SK-N-SH (cell line): ENCODE results near the gene TECPR1. TPM values are rescaled to one million over a fixed set of nuclear protein-coding genes. Genes with fewer than 3 reads are reported as not detected.

Experiments
- CTCF ChIA-PET: fragments of 300-600, 350-600 bp; formaldehyde crosslinking; extraction: SDS; loops from one replicate; lab custom pipeline; 2021; lab: Yijun Ruan, JAX
- POLR2A ChIA-PET: fragments of 350-600 bp; sonication (Branson Sonifier 250); formaldehyde crosslinking; extraction: SDS; loops from one replicate; lab custom pipeline; 2020; ENCODE audit warnings: antibody characterized with exemption, inconsistent platforms; lab: Yijun Ruan, JAX
- DNase-seq: peaks from one replicate; pipeline ENCODE4 v3.0.0; 2012
- H2AFZ ChIP-seq: fragments of 200-600 bp; sonication (generic); 2 replicates; pipeline ENCODE4 v1.8.1; 2016; ENCODE audit warnings: antibody characterized with exemption, mild to moderate bottlenecking, low read depth
- H3F3A ChIP-seq: fragments of 200-600 bp; sonication (generic); replicated peaks from 2 replicates; pipeline ENCODE3; 2016; ENCODE audit warnings: antibody characterized with exemption, mild to moderate bottlenecking; ENCODE audit not compliant: insufficient read depth
- H3K27ac ChIP-seq, 2 experiments: fragments of 200-500 bp in 1 of 2; fragments of 200-600 bp in 1 of 2; sonication (Bioruptor generic) in 1 of 2; sonication (generic), shearing (Covaris generic) in 1 of 2; 2 replicates each; pipeline versions ENCODE4 v1.5.1 to v1.6.1; 2014 to 2016; ENCODE audit warnings: low read depth in 2 of 2, inconsistent platforms in 1 of 2, low read length in 1 of 2, mild to moderate bottlenecking in 1 of 2, mixed read lengths in 1 of 2
- H3K27me3 ChIP-seq: fragments of 200-600 bp; sonication (generic), shearing (Covaris generic); 2 replicates; pipeline ENCODE4 v1.6.1; 2016; ENCODE audit warnings: mixed run types; ENCODE audit not compliant: insufficient read depth
- H3K36me3 ChIP-seq, 2 experiments: fragments of 200-500 bp in 1 of 2; fragments of 200-600 bp in 1 of 2; sonication (Bioruptor generic) in 1 of 2; sonication (generic) in 1 of 2; replicated peaks in 1 of 2; 2 replicates each; pipeline versions ENCODE3 to v1.5.1; 2014 to 2016; ENCODE audit warnings: low read length in 1 of 2, mild to moderate bottlenecking in 1 of 2; ENCODE audit not compliant: insufficient read depth in 2 of 2, control insufficient read depth in 1 of 2
- H3K4me1 ChIP-seq, 2 experiments: fragments of 200-500 bp in 1 of 2; fragments of 200-600 bp in 1 of 2; sonication (Bioruptor generic) in 1 of 2; sonication (generic), shearing (Covaris generic) in 1 of 2; 2 replicates each; pipeline versions ENCODE4 v1.5.1 to v1.6.1; 2014 to 2016; ENCODE audit warnings: low read depth in 1 of 2, low read length in 1 of 2, mixed run types in 1 of 2; ENCODE audit not compliant: insufficient read depth in 2 of 2, control insufficient read depth in 1 of 2
- H3K4me2 ChIP-seq: fragments of 200-600 bp; sonication (generic), shearing (Covaris generic); 2 replicates; pipeline ENCODE4 v1.6.1; 2017; ENCODE audit warnings: mixed run types
- H3K4me3 ChIP-seq, 2 experiments: fragments of 200-500 bp in 1 of 2; fragments of 200-600 bp in 1 of 2; sonication (Bioruptor generic) in 1 of 2; sonication (generic), shearing (Covaris generic) in 1 of 2; 2 replicates each; pipeline versions ENCODE4 v1.5.1 to v1.8.1; 2014 to 2016; ENCODE audit warnings: low read depth in 2 of 2, inconsistent platforms in 1 of 2, low read length in 1 of 2, mild to moderate bottlenecking in 1 of 2, mixed read lengths in 1 of 2, moderate library complexity in 1 of 2
- H3K79me2 ChIP-seq: fragments of 200-600 bp; sonication (generic); 2 replicates; pipeline ENCODE4 v1.8.1; 2017; ENCODE audit warnings: mild to moderate bottlenecking; ENCODE audit not compliant: insufficient read depth
- H3K9ac ChIP-seq: fragments of 200-600 bp; sonication (generic); 2 replicates; pipeline ENCODE4 v1.6.1; 2017; ENCODE audit warnings: mixed run types
- H3K9me2 ChIP-seq: fragments of 200-600 bp; sonication (generic); 2 replicates; pipeline ENCODE4 v1.6.1; 2017; ENCODE audit warnings: mixed run types
- H3K9me3 ChIP-seq: fragments of 200-600 bp; sonication (generic); 2 replicates; pipeline ENCODE4 v1.6.1; 2017; ENCODE audit warnings: mixed run types, mild to moderate bottlenecking, moderate library complexity
- H4K20me1 ChIP-seq: fragments of 200-600 bp; sonication (generic); 2 replicates; pipeline ENCODE4 v1.6.1; 2017; ENCODE audit warnings: mild to moderate bottlenecking, mixed run types; ENCODE audit not compliant: insufficient read depth
- CHD2 ChIP-seq: fragments of 150-350 bp; IDR thresholded peaks from 2 replicates; pipeline ENCODE4 v1.6.1; 2018; ENCODE audit warnings: low read length; ENCODE audit not compliant: partially characterized antibody
- FOSL2 ChIP-seq: IDR thresholded peaks from 2 replicates; pipeline ENCODE4 v1.4.0; 2012; ENCODE audit warnings: low read depth, mild to moderate bottlenecking, moderate library complexity, borderline replicate concordance
- FOXJ3 ChIP-seq: sonication (generic); formaldehyde crosslinking; IDR thresholded peaks from 2 replicates; pipeline ENCODE4 v1.5.1; 2020; ENCODE audit warnings: mild to moderate bottlenecking, missing genetic modification reagents
- MXI1 ChIP-seq: IDR thresholded peaks from 2 replicates; pipeline ENCODE4 v1.6.1; 2012; ENCODE audit warnings: mild to moderate bottlenecking, low read depth, low read length, improper control_type of control experiment
- NFIC ChIP-seq: IDR thresholded peaks from 2 replicates; pipeline ENCODE4 v1.4.0; 2012; ENCODE audit warnings: borderline replicate concordance
- RFX5 ChIP-seq: IDR thresholded peaks from 2 replicates; pipeline ENCODE4 v1.6.1; 2012; ENCODE audit warnings: mild to moderate bottlenecking, improper control_type of control experiment, low read length
- SIN3A ChIP-seq: IDR thresholded peaks from 2 replicates; pipeline ENCODE4 v1.6.1; 2012; ENCODE audit warnings: low read depth, mild to moderate bottlenecking, low read length, moderate library complexity, borderline replicate concordance
- SMC3 ChIP-seq: IDR thresholded peaks from 2 replicates; pipeline ENCODE4 v1.6.1; 2012; ENCODE audit warnings: low read depth, low read length, improper control_type of control experiment
- YY1 ChIP-seq: IDR thresholded peaks from 2 replicates; pipeline ENCODE4 v1.4.0; 2012; ENCODE audit warnings: low read depth, mild to moderate bottlenecking
- WGBS: methylation state at CpG from one replicate; pipeline ENCODE4 v1.1.6; 2017; ENCODE audit warnings: low lambda C conversion rate; 5-methylcytosine and 5-hydroxymethylcytosine counted together
- polyA plus RNA-seq, 3 experiments: library from polyadenylated mRNA; depleted of rRNA; stranded (reverse); fragments of >200 nt; gene quantifications; 2 replicates each; pipeline ENCODE4 v1.2.3, GENCODE V29; 2012
- TF ChIP-seq, protein P1 (sequence below): fragments of 150-350 bp; IDR thresholded peaks from 2 replicates; pipeline ENCODE4 v1.6.1; 2016; ENCODE audit warnings: mild to moderate bottlenecking, low read depth, low read length
- TF ChIP-seq, protein P2 (sequence below): fragments of 150-350 bp; IDR thresholded peaks from 2 replicates; pipeline ENCODE4 v1.6.1; 2017; ENCODE audit warnings: antibody characterized with exemption, low read length, low read depth, borderline replicate concordance
- TF ChIP-seq, protein P3 (sequence below): fragments of 200-600 bp; sonication (generic); IDR thresholded peaks from 2 replicates; pipeline ENCODE4 v1.6.1; 2017; ENCODE audit warnings: antibody characterized with exemption, mild to moderate bottlenecking, moderate library complexity

The TECPR1 gene
- polyA plus RNA-seq, 1 of the 3 experiments (the other 2 are of a cell fraction), result 6.8 TPM

DNA sequence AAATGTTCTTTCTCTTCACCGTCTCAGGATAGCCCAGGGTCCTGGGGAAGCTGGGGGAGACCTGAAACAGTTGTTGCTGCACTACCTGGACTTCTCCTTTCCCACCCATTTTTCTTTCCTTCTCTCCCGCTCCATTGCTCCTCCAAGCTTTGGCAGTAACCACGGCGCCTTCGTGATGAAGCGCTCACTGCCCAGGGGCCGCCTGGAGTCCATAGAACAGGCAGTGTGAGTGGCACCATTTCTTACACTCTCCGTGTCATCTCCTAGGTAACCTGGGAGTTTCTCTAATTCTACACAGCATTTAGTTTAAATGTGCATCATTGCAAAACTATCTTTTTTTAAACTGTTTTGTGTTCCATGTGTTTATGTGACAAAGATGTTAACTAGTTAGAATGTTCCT is 81.1 kb downstream of the TECPR1 start:
- Histone ChIP-seq H3K4me2 (no peak overlapping the region), H3K4me3 (no peak overlapping the region), H4K20me1 (no peaks in the 10 kb centered on the region), H3K79me2 (no peaks in the 10 kb centered on the region), H2AFZ (no peak overlapping the region), H3K9me2 (no peaks in the 10 kb centered on the region), H3F3A (no peaks in the 10 kb centered on the region), H3K36me3 (peaks cover 10 to 38% of the 10 kb centered on the region in 2 experiments), H3K4me1 (peaks cover 0 to 10% of the 10 kb centered on the region in 2 experiments; a peak in 1 of 4 replicates), H3K27ac (no peak overlapping the region), H3K9ac (no peak overlapping the region), H3K9me3 (no peaks in the 10 kb centered on the region), H3K27me3 (no peaks in the 10 kb centered on the region)
- ChIA-PET CTCF (interaction anchor here (1.5 to 19.6 kb wide), 4 partner anchors 62 to 151 kb away, joined by 3 to 744 read pairs (median 166); partner anchors contain the start of gene LMTK2), POLR2A (no interaction called here)
- no peak for DNase-seq
- WGBS, result 96% methylated on average over 8 of the region's 8 CpGs
- TF ChIP-seq SIN3A (no peak), NFIC (no peak), MXI1 (no peak), FOSL2 (no peak), YY1 (no peak)
- TF ChIP-seq, protein P1, sequence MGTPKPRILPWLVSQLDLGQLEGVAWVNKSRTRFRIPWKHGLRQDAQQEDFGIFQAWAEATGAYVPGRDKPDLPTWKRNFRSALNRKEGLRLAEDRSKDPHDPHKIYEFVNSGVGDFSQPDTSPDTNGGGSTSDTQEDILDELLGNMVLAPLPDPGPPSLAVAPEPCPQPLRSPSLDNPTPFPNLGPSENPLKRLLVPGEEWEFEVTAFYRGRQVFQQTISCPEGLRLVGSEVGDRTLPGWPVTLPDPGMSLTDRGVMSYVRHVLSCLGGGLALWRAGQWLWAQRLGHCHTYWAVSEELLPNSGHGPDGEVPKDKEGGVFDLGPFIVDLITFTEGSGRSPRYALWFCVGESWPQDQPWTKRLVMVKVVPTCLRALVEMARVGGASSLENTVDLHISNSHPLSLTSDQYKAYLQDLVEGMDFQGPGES, result no peak
- TF ChIP-seq, protein P2, sequence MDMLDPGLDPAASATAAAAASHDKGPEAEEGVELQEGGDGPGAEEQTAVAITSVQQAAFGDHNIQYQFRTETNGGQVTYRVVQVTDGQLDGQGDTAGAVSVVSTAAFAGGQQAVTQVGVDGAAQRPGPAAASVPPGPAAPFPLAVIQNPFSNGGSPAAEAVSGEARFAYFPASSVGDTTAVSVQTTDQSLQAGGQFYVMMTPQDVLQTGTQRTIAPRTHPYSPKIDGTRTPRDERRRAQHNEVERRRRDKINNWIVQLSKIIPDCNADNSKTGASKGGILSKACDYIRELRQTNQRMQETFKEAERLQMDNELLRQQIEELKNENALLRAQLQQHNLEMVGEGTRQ, result no peak
- TF ChIP-seq, protein P3, sequence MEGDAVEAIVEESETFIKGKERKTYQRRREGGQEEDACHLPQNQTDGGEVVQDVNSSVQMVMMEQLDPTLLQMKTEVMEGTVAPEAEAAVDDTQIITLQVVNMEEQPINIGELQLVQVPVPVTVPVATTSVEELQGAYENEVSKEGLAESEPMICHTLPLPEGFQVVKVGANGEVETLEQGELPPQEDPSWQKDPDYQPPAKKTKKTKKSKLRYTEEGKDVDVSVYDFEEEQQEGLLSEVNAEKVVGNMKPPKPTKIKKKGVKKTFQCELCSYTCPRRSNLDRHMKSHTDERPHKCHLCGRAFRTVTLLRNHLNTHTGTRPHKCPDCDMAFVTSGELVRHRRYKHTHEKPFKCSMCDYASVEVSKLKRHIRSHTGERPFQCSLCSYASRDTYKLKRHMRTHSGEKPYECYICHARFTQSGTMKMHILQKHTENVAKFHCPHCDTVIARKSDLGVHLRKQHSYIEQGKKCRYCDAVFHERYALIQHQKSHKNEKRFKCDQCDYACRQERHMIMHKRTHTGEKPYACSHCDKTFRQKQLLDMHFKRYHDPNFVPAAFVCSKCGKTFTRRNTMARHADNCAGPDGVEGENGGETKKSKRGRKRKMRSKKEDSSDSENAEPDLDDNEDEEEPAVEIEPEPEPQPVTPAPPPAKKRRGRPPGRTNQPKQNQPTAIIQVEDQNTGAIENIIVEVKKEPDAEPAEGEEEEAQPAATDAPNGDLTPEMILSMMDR, result no peak

DNA sequence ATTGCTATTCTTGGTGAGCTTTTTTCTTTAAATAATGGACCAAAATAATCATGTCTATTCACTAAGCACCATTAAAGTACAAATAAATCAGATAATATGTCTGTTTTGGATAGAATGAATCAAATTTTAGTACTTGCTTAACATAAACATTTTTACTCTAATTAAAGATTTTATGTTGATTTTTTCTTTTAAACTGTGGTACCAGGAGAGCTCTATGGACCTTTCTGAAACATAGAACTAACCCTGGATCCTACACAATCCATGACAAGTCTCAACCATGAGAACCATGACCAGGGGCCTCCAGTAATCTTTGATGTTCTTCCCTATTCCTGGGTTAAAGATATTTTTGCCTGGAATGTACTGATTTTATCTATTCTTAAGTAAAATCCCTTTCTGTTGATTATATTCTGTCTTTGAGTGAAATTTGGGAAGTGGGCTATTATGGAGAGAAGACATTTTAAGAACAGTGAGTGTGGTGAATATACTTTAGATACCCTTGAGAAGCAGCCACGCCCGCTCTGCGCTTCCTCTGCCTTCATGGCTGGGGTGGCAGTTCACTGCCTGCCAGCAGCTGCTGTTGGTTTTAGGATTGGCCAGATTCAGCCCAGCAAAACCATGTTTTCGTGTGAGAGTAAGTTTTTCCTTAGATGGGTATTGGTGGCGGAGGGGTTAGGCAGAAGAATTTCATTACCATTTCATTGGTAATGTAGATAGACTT is 83.0 kb downstream of the TECPR1 start:
- no peak overlapping the region for H3K9ac ChIP-seq
- CTCF ChIA-PET, result interaction anchor here (0.6 to 19.6 kb wide), 66 partner anchors 9 to 1991 kb away, joined by 3 to 744 read pairs (median 6); partner anchors contain the start of genes ASNS and LMTK2
- TF ChIP-seq FOXJ3 (CRISPR knock-in tag) (no peak), RFX5 (no peak), FOSL2 (no peak), SMC3 (no peak), CHD2 (no peak)
- TF ChIP-seq, protein P3, result no peak
- no peaks in the 10 kb centered on the region for H3K79me2 ChIP-seq
- H3K27me3 ChIP-seq, result no peaks in the 10 kb centered on the region
- H3K4me3 ChIP-seq, result no peak overlapping the region
- peaks cover 0 to 8% of the 10 kb centered on the region in 2 experiments; a peak in 2 of 4 replicates for H3K4me1 ChIP-seq
- H4K20me1 ChIP-seq, result no peaks in the 10 kb centered on the region
- H3K27ac ChIP-seq, result no peak overlapping the region
- H3K36me3 ChIP-seq, result peaks cover 10 to 22% of the 10 kb centered on the region in 2 experiments
- 98% methylated on average over 5 of the region's 5 CpGs for WGBS
- H3K9me3 ChIP-seq, result no peaks in the 10 kb centered on the region
- H3F3A ChIP-seq, result peaks cover 8% of the 10 kb centered on the region
- DNase-seq, result no peak
- H3K9me2 ChIP-seq, result no peaks in the 10 kb centered on the region
- H3K4me2 ChIP-seq, result no peak overlapping the region
- no peak overlapping the region for H2AFZ ChIP-seq
- POLR2A ChIA-PET, result no interaction called here
